Activated naive CD8-positive, alpha-beta T cell treated with anti-CD3 and anti-CD28 coated beads, Interleukin-2, amount 50 U/mL, for 24 hours (primary cell): ENCODE data around the gene PYY.
"Not testable (repeated sequence)": the region's sequence is repeated elsewhere in the genome, so short reads cannot be mapped to it uniquely, and the experiment has no call there.

Experiments
- ATAC-seq: fragments of 150-1000 bp; cut with Tn5 transposase; one replicate; pipeline ENCODE4 v1.10.0; 2021
- DNase-seq: peaks from one replicate; pipeline ENCODE4 v3.0.0; 2021
- H3K27ac Mint-ChIP-seq: one replicate; pipeline ENCODE4 v1.8.0; 2021; ENCODE audit warnings: mild to moderate bottlenecking, mixed read lengths
- H3K27me3 Mint-ChIP-seq: one replicate; pipeline ENCODE4 v1.8.0; 2021; ENCODE audit warnings: mixed read lengths
- H3K36me3 Mint-ChIP-seq: one replicate; pipeline ENCODE4 v1.8.0; 2021; ENCODE audit warnings: low read depth, mixed read lengths
- H3K4me1 Mint-ChIP-seq: one replicate; pipeline ENCODE4 v1.8.0; 2021; ENCODE audit warnings: mixed read lengths
- H3K4me3 Mint-ChIP-seq: one replicate; pipeline ENCODE4 v1.8.0; 2021; ENCODE audit warnings: mild to moderate bottlenecking, moderate library complexity, mixed read lengths
- H3K9me3 Mint-ChIP-seq: one replicate; pipeline ENCODE4 v1.8.0; 2021; ENCODE audit warnings: mixed read lengths

The PYY gene

DNA sequence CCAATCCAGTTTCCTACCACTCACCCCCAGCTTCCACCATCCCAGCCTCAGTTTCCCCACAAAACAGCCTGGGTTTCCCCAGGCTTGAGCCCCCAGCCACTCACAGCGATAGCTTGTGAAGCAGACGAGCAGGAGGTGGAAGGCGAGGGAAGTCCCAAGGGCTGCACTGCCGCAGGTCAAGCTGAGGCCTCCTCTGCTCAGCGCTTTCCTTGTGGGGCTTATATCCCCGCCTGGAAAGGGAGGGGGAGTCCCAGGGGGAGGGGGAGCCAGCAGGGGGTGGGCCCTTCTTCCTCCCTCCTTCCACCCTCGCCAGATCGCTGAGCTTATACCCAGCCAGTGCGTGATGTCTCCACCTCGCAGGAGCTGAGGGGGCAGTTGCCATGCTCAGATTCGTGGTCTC, at the start of gene PYY:
Gene PYY (minus strand): TSS at position 195 of the 400 bp plus-strand sequence. CDS start 457 bp downstream, outside the sequence.
- Mint-ChIP-seq H3K27ac (no peak within 1 kb of the TSS), H3K9me3 (no peaks in the 10 kb centered on the region), H3K36me3 (no peaks in the 10 kb centered on the region), H3K4me3 (peak within 1 kb of the TSS; percentile 50), H3K4me1 (peaks cover 3% of the 10 kb centered on the region), H3K27me3 (peaks cover 53% of the 10 kb centered on the region)
- DNase-seq (no peak), ATAC-seq (no peak)

DNA sequence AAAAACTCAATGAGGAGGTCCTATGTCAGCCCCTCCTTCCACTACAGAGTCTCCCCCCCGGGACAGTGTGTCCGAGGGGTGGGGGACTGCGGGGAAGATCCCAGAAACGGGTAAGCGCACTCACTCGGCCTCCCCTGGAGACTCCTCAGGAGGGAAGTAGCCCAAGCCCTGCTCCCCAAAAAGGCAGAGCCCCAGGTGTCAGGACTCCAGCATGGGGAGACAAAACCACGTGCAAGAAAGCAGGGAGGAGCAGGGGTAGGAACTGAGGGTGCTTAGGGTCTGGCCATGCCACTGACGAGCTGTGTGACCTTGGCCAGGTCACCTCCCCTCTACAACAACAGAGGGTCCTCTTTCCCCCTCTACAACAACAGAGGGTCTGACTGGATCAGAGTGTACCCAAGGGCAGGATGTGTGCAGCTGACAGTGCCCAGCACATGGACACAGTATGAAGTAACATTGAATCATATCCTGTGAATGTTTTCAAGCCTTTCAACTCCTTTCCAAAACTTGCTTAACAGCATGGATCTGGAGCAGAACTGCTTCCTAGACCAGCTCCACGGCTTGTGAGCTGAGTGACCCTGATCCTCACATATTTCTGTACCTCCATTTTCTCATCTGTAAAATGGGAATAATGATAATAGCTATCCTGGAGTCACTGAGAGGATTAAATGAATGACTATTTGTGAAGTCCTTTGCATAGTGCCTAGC, 48.6 kb upstream of the PYY start:
- ATAC-seq, result no peak
- Mint-ChIP-seq H3K36me3 (no peaks in the 10 kb centered on the region), H3K27ac (no peak overlapping the region), H3K4me3 (no peak overlapping the region), H3K9me3 (no peaks in the 10 kb centered on the region), H3K27me3 (peaks cover 16% of the 10 kb centered on the region), H3K4me1 (peaks cover 13% of the 10 kb centered on the region)
- no peak for DNase-seq

DNA sequence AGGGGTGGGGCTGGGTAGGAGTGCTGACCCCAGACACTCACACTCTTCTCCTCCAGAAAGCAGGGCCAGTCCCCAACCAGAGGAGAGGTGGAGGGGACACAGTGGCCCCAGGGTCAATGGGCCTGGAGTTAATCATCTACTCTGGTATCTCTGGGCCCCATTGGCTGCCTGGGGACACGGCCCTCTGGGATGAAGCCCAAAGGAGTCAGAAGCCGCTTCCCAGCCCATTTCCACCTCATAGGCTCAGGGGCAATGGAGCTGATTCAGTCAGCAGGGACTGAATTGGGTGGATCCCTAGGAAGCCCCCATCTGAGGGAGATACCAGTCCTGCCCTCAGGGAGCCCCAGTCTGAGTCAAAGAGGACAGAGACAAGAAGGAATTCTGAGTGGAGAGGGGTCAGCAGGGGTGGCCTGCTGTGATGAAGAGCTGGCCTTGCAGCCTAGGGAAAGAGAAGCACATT, 47.8 kb upstream of the PYY start:
- Mint-ChIP-seq H3K9me3 (no peaks in the 10 kb centered on the region), H3K36me3 (no peaks in the 10 kb centered on the region), H3K27ac (no peak overlapping the region), H3K27me3 (peaks cover 18% of the 10 kb centered on the region), H3K4me1 (peaks cover 8% of the 10 kb centered on the region), H3K4me3 (no peak overlapping the region)
- DNase-seq (no peak), ATAC-seq (no peak)

DNA sequence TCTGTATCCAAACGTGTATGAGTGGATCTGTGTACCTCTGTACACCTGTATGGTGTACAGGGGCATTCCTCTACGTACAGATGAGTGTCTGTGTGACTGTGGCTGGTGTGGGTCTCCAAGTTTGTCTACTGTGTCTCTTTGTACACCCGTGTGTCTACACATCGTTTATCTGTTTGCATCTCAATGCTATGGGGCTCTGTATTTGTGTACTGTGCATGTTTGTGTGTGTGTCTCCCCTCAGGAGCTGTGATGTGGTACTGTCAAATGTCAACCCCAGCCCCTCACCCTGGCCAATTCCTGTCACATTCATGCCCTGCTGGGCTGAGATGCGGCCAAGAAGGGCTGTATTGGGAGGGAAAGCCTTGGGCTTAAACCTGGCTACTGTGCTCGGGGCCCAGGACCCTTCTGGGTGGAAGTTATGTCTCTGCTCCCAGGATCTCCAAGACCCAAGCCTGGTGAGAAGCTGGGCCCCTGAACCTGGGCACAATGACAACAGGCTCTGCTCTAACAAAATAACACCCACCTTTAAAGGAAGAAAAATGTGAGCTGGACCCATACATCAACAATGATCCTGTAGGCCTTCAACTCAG, 47.2 kb upstream of the PYY start:
- ATAC-seq (no peak), DNase-seq (no peak)
- Mint-ChIP-seq H3K27ac (no peak overlapping the region), H3K4me3 (no peak overlapping the region), H3K27me3 (peaks cover 16% of the 10 kb centered on the region), H3K36me3 (no peaks in the 10 kb centered on the region), H3K4me1 (peaks cover 2% of the 10 kb centered on the region), H3K9me3 (no peaks in the 10 kb centered on the region)

DNA sequence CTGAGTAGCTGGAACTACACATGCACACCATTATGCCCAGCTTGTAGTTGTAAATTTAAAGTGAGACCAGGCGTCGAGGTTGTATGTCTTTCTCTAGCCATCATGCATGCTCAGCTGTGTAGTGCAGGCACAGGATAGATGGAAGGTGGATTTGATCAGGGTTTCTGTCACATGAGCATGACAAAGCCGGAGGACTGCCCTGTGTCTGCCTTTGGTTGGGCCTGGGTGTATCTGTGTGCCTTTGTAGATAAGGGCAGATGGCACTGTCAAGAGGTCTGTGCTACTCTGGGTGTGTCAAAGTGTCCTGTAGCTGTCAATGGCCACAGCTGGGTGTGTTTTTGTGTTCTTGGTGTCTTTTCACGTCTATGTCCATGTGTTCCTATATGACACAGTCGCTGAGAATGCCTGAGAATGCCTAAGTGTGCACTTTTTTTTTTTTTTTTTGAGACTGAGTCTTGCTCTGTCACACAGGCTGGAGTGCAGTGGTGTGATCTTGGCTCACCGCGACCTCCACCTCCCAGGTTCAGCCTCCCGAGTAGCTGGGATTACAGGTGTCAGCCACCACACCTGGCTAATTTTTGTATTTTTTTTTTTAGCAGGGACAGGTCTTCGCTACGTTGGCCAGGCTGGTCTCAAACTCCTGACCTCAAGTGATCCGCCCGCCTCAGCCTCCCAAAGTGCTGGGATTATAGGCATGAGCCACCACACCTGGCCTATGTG, 46.6 kb upstream of the PYY start:
- peaks cover 18% of the 10 kb centered on the region for H3K27me3 Mint-ChIP-seq
- H3K4me3 Mint-ChIP-seq, result no peak overlapping the region
- H3K36me3 Mint-ChIP-seq, result no peaks in the 10 kb centered on the region
- H3K27ac Mint-ChIP-seq, result no peak overlapping the region
- no peaks in the 10 kb centered on the region for H3K9me3 Mint-ChIP-seq
- DNase-seq (no peak), ATAC-seq (no peak)
- peaks cover 1% of the 10 kb centered on the region for H3K4me1 Mint-ChIP-seq

DNA sequence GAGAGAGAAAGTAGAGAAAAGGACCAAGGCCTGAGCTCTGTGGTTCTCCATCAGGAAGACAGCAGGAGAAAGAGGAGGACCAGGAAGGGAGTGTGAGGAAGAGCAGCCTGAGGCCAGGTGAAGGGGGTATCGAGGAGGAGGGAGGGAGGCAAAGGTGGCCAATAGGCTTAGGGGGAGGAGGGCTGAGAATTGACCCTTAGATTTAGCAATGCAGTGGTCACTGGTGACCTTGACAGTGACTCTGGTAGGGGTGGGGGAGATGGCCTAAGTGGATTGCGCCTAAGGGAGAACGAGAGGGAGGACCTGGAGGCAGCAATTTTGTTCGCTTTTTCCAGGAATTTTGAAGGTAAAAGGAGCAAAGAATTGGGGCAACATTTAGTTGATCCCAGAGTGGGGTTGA, 45.3 kb upstream of the PYY start:
- no peak overlapping the region for H3K4me3 Mint-ChIP-seq
- no peaks in the 10 kb centered on the region for H3K4me1 Mint-ChIP-seq
- no peak overlapping the region for H3K27ac Mint-ChIP-seq
- H3K9me3 Mint-ChIP-seq, result no peaks in the 10 kb centered on the region
- no peaks in the 10 kb centered on the region for H3K36me3 Mint-ChIP-seq
- DNase-seq (no peak), ATAC-seq (no peak)
- peaks cover 21% of the 10 kb centered on the region for H3K27me3 Mint-ChIP-seq

DNA sequence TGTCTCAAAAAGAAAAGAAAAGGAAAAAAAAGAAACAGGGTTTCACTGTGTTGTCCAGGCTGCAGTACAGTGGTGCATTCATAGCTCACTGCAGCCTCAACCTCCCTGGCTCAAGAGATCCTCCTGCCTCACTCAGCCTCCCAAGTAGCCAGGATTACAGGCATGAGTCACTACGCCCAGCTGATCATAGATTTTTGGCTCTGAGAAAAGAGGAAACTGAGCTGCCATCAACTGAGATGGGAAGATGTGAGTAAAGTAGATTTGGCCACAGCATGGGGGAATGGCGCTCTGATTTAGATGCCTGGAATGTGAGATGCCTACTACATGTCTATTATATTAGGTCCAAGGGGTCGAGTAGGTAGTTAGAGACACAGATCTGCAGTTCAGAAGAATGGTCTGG, 44.8 kb upstream of the PYY start:
- H3K36me3 Mint-ChIP-seq, result no peaks in the 10 kb centered on the region
- H3K4me3 Mint-ChIP-seq, result no peak overlapping the region
- no peaks in the 10 kb centered on the region for H3K4me1 Mint-ChIP-seq
- ATAC-seq, result no peak
- DNase-seq, result no peak
- peaks cover 20% of the 10 kb centered on the region for H3K27me3 Mint-ChIP-seq
- H3K27ac Mint-ChIP-seq, result no peak overlapping the region
- no peaks in the 10 kb centered on the region for H3K9me3 Mint-ChIP-seq

DNA sequence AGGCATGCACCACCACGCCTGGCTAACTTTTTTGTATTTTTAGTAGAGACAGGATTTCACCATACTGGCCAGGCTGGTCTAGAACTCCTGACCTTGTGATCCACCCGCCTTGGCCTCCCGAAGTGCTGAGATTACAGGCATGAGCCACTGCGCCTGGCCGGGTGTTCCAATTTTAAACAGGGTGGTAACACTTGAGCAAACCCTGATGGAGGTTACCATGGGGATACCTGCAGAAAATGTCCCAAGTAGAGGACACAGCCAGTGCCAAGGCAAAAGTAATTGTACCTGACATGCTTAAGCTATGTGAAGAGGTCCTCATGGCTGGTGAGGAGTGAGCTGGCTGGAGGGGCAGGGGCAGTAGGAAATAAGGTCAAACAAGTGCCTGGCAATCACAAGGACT, 43.4 kb upstream of the PYY start:
- H3K4me3 Mint-ChIP-seq, H3K4me1 Mint-ChIP-seq, ATAC-seq, H3K9me3 Mint-ChIP-seq, H3K27ac Mint-ChIP-seq, DNase-seq, H3K36me3 Mint-ChIP-seq: not testable (repeated sequence)
- peaks cover 20% of the 10 kb centered on the region for H3K27me3 Mint-ChIP-seq

DNA sequence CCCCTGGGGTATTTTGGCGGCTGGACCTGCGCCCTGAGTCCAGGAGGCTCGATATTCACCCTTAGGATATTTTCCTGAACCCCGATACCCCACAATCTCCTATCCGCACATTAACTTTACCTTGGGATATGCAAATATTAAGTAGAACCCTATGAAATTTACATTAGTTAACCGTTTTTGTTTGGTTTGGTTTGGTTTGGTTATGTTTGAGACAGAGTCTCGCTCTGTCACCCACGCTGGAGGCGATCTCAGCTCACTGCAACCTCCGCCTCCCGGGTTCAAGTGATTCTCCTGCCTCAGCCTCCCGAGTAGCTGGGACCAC, 41.4 kb upstream of the PYY start:
- no peak for DNase-seq
- peaks cover 20% of the 10 kb centered on the region for H3K27me3 Mint-ChIP-seq
- H3K4me3 Mint-ChIP-seq, result no peak overlapping the region
- no peak overlapping the region for H3K27ac Mint-ChIP-seq
- no peak for ATAC-seq
- H3K36me3 Mint-ChIP-seq, result no peaks in the 10 kb centered on the region
- H3K9me3 Mint-ChIP-seq, result no peaks in the 10 kb centered on the region
- H3K4me1 Mint-ChIP-seq, result no peaks in the 10 kb centered on the region

DNA sequence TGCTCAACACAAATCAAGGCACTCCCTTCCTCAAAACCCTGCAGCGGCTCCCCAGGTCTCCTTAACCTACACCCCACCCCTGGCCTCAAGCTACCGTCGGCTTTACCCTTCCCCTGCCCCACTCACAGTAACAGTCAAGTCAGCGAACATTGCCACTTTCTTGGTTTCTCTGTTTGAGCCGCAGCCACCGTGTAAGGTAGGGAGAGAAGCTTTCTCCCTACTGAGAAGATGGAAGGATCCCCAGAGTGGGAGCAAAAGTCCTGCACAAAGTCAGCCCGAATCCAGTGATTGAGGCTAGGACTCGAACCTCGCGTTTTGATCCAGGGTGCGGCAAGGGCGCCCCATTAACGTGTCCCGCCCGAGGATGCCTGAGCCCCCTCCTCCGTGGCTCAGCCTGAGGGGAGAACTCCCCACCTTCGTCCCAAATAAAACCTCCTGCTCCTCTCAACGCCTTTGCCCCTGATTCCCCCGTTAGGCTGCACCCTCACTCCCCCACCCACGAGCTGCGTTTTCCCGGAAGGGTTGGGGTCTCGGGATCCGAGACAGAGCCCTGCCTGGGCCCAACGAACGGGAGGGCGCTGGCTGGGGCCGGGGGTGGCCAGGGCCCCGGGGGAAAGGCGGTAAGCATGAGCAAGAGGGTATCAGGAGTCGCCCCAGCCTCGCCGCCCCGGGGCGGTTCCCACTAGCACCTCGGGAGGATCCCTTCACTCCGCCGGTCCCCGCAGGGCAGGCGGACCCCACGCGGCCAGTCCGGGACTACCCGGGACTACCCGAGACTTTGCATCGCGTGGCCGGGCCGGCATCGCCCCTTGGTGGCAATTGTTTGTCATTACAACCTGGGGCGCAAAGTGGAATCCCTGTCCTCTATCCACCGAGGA, 40.8 kb upstream of the PYY start:
- DNase-seq (peak; percentile 72), ATAC-seq (peak; percentile 82)
- Mint-ChIP-seq H3K4me1 (no peaks in the 10 kb centered on the region), H3K4me3 (no peak overlapping the region), H3K36me3 (no peaks in the 10 kb centered on the region), H3K9me3 (no peaks in the 10 kb centered on the region), H3K27me3 (peaks cover 20% of the 10 kb centered on the region), H3K27ac (no peak overlapping the region)

DNA sequence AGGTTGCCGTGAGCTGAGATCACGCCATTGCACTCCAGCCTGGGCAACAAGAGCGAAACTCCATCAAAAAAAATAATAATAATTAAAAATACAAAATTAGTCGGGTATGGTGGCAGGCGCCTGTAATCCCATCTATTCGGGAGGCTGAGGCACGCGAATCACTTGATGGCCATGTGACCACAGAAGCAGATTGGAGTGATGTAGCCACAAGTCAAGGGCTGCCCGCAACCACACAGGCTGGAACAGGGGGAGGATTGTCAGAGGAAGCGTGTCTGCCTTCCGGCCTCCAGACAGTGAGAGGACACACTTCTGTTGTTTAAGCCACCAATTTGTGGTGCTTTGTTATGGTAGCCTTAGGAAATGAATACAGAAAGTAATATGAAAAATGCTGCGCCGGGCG, 38.9 kb upstream of the PYY start:
- Mint-ChIP-seq H3K27me3 (peaks cover 27% of the 10 kb centered on the region), H3K9me3 (no peaks in the 10 kb centered on the region), H3K27ac (no peak overlapping the region), H3K36me3 (no peaks in the 10 kb centered on the region), H3K4me3 (no peak overlapping the region), H3K4me1 (no peaks in the 10 kb centered on the region)
- DNase-seq, result no peak
- ATAC-seq, result no peak

DNA sequence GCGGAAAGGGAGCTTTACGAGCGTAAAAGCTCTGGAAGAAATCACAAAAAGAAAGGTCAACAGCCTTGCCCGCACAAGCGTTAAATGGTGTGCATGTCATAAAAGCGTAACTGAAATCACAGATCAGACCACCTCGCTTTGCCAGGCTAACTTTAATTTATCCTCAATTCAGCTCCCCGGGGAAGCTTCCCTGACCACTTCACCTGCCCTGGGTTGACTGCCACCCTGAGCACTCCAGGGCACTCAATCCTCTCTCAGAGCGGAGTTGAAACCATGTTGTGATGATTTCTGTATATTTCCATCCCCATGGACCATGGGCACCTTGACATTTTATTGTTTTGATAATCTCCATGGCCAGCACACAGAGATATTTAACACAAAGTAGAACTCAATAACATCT, 34.6 kb upstream of the PYY start:
- ATAC-seq (no peak), DNase-seq (no peak)
- no peaks in the 10 kb centered on the region for H3K4me1 Mint-ChIP-seq
- H3K27me3 Mint-ChIP-seq, result peaks cover 37% of the 10 kb centered on the region
- no peak overlapping the region for H3K27ac Mint-ChIP-seq
- no peaks in the 10 kb centered on the region for H3K36me3 Mint-ChIP-seq
- no peak overlapping the region for H3K4me3 Mint-ChIP-seq
- H3K9me3 Mint-ChIP-seq, result no peaks in the 10 kb centered on the region

DNA sequence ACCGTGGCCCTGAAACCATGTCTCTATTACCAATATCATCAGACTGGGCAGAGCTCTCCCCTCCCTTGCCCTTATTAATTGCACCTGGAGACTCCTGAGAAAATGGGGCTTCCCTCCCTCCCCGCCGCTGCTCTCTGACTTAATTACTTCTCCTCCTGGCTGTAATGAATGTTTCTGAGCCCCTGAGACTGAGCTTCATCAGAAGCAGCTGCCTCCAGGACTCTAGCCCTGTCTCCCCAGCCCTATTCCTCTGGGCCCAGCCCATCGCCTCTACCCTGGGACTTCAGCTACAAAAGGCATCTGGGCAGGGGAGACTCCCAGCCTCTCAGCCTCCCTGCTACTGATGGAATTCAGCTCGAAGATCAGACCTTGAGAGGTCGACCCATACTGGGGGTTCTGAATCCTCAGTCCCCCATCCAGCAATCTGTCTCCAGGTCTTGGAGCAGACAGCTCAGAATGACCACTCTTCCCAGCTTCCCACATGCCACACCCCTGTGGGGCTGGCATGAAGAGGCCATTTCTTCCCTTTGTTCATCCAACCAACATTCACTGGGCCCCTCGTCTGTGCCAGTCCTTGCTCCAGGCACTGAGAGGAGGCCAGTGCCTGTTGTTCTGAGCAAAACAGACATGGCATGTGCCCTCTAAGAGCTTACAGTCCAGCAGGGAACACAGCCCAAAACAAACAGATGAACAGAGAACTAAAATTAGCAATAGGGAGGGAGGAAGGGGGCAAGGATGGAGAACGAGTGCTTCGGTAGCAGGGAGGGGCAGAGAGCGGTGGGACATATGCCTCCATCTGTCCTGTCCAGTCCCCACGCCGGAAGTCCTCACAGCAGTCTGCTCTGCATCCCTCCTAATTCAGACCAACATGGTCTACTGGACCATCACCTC, 33.6 kb upstream of the PYY start:
- no peaks in the 10 kb centered on the region for H3K4me1 Mint-ChIP-seq

More for the DNA sequence above, 33.6 kb upstream of the PYY start:
- Mint-ChIP-seq H3K9me3 (no peaks in the 10 kb centered on the region), H3K4me3 (no peak overlapping the region), H3K27me3 (peaks cover 46% of the 10 kb centered on the region), H3K27ac (no peak overlapping the region), H3K36me3 (no peaks in the 10 kb centered on the region)
- DNase-seq (no peak), ATAC-seq (no peak)
